Right cardiac atrium (tissue), 5 donors: ENCODE data around the gene NPY4R. TPM values are rescaled to one million over a fixed set of nuclear protein-coding genes. Genes with fewer than 3 reads are reported as not detected.
"Not testable (repeated sequence)": the region's sequence is repeated elsewhere in the genome, so short reads cannot be mapped to it uniquely, and the experiment has no call there.

Experiments used
- ATAC-seq, 2 donors: fragments of 200-7000 bp; cut with Tn5 transposase; one replicate each; pipeline versions ENCODE4 v1.8.0 to v1.9.1; 2020; ENCODE audit warnings: moderate library complexity in 2 of 2, mild to moderate bottlenecking in 1 of 2
- DNase-seq, 3 donors: peaks; one replicate each; pipeline ENCODE4 v3.0.0-alpha.2; 2020
- H3K27ac ChIP-seq: one replicate; pipeline ENCODE4 v1.5.1; 2013; ENCODE audit warnings: mild to moderate bottlenecking, low read length, control low read depth, moderate library complexity
- H3K27me3 ChIP-seq: one replicate; pipeline ENCODE4 v1.6.1; 2013; ENCODE audit not compliant: control insufficient read depth, insufficient read depth
- H3K4me1 ChIP-seq: one replicate; pipeline ENCODE4 v1.6.1; 2013; ENCODE audit warnings: low read length; ENCODE audit not compliant: control insufficient read depth, insufficient read depth
- H3K4me3 ChIP-seq: one replicate; pipeline ENCODE4 v1.5.1; 2013; ENCODE audit warnings: low read length, control low read depth
- H3K9me3 ChIP-seq: one replicate; pipeline ENCODE4 v1.6.1; 2013; ENCODE audit warnings: low read length; ENCODE audit not compliant: control insufficient read depth
- WGBS: extraction: QIAGEN DNeasy Blood & Tissue Kit; methylation state at CpG from one replicate; pipeline ENCODE4 v1.1.7; 2013; 5-methylcytosine and 5-hydroxymethylcytosine counted together
- intact Hi-C, 4 donors: fragments of 100-400 bp; cut with DNase I; formaldehyde crosslinking; loops; one replicate each; pipeline versions ENCODE4 v1.11.0 to v1.14.0; 2022 to 2023
- polyA plus RNA-seq: library from polyadenylated mRNA; stranded (reverse); fragments of 200-250 nt; gene quantifications from one replicate; pipeline ENCODE4 v1.2.3, GENCODE V29; 2013
- total RNA-seq, 4 donors: library from RNA; stranded (reverse); fragmentation: NEBNext Ultra II Directional; extraction: Animal tissue kit (Norgen Biotek cat#: 25700); gene quantifications; one replicate each; pipeline ENCODE4 v1.2.1, GENCODE V29; 2021
- donor health status: healthy with polysubstance abuse.
- donor health status: DM: no; HTN: yes; CAD: no.
- donor health status: DM: no; HTN: no; CAD: no.
- donor health status: DM: no; HTN: yes; CAD: no; lungs with severe emphysema.
- donor health status: DM: yes; HTN: yes; CAD: no.

Gene NPY4R
- total and polyA plus RNA-seq, 5 donors = 0.09 to 0.40 (median 0.19) TPM; not detected in 2

GRCh38 chr10:46418283-46418682, 47.5 kb downstream of the NPY4R start:
- H3K27me3 ChIP-seq, ATAC-seq, DNase-seq, H3K4me1 ChIP-seq, intact Hi-C loops, H3K27ac ChIP-seq, H3K4me3 ChIP-seq, H3K9me3 ChIP-seq: not testable (repeated sequence)
- WGBS = 66% methylated on average over 4 of the region's 7 CpGs

- intact Hi-C loops, H3K4me1 ChIP-seq, H3K4me3 ChIP-seq, H3K9me3 ChIP-seq, H3K27ac ChIP-seq, DNase-seq, ATAC-seq, H3K27me3 ChIP-seq: not testable (repeated sequence)
- 90% methylated on average over 4 of the region's 6 CpGs for WGBS
Observed at GRCh38 chr10:46415291-46415690, 50.5 kb downstream of the NPY4R start.

GRCh38 chr10:46412665-46413064, 53.1 kb downstream of the NPY4R start:
- ATAC-seq = peak in 1 of 2 donors; percentile 58
- no CpG with 5 or more reads among the region's 5 CpGs for WGBS
- H3K4me1 ChIP-seq, H3K27me3 ChIP-seq, intact Hi-C loops, DNase-seq, H3K27ac ChIP-seq, H3K9me3 ChIP-seq, H3K4me3 ChIP-seq: not testable (repeated sequence)

DNA sequence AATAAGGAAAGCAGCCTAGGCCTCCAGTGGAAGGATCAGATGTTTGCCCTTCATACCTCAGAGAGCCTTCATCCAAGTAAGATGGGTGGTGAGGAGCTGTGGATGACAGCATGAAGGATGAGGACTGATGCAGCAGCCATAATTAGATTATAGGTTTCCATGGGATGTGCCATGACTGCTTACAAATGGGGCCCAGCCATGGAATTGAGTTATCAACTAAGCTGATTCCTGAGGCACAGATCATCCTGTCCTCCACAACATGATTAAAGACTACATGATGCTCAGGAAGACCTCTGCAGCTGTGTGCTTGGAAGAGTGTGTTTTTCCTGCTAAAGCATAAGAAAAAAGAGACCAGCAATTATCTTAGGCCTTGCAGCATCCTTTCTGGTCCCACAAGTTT, 54.6 kb downstream of the NPY4R start:
- H3K4me1 ChIP-seq, ATAC-seq, H3K4me3 ChIP-seq, H3K27me3 ChIP-seq, H3K9me3 ChIP-seq, DNase-seq, intact Hi-C loops, H3K27ac ChIP-seq: not testable (repeated sequence)

Other genes with a start within 250 kb of the NPY4R start
- under 1 TPM in 1 of 4 donors, not detected in 3; 0.51 TPM for gene ANTXRL, start 179.0 kb downstream of the NPY4R start, total RNA-seq
- 0.68 TPM for gene ANTXRL, start 179.0 kb downstream of the NPY4R start, polyA plus RNA-seq
- 1 to 10 TPM in 2 of 4 donors, under 1 TPM in 2; 0.41 to 1.6 (median 0.90) TPM for gene ANXA8L1, start 90.2 kb downstream of the NPY4R start, total RNA-seq
- 0.16 TPM for gene ANXA8L1, start 90.2 kb downstream of the NPY4R start, polyA plus RNA-seq
- gene GPRIN2, start 90.7 kb upstream of the NPY4R start, total RNA-seq = not detected
- not detected for gene GPRIN2, start 90.7 kb upstream of the NPY4R start, polyA plus RNA-seq
- gene SYT15, start 113.2 kb upstream of the NPY4R start, total RNA-seq = 1 to 10 TPM; 2.7 to 4.1 (median 3.5) TPM
- 2.6 TPM for gene SYT15, start 113.2 kb upstream of the NPY4R start, polyA plus RNA-seq